CD1c-positive myeloid dendritic cell (primary cell): ENCODE data around the gene GRIK4.

ENCODE experiments used
- DNase-seq: peaks from one replicate; pipeline ENCODE4 v3.0.0-alpha.2; 2016; ENCODE audit errors: extremely low spot score

GRIK4 gene

DNA sequence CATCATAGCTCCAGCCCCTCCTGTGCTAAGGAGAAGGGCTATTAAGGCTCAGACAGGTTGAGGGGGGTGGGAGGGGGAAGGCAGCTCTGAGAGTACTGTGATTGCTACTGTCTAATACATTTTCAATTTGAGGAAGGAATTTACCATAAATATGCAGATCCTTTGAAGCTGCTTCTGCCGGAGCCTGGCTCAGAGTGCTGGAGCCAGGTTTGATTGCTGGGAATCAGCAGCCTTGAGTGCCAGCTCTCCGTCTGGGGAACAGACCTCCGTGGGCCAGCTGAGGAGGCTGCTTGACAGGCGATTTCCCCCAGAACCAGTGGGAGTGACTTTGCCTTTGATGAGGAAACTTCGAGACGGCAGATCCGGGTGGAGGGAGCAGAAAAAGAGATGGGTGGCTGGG, 370.6 kb downstream of the GRIK4 start:
- DNase-seq, result no peak

DNA sequence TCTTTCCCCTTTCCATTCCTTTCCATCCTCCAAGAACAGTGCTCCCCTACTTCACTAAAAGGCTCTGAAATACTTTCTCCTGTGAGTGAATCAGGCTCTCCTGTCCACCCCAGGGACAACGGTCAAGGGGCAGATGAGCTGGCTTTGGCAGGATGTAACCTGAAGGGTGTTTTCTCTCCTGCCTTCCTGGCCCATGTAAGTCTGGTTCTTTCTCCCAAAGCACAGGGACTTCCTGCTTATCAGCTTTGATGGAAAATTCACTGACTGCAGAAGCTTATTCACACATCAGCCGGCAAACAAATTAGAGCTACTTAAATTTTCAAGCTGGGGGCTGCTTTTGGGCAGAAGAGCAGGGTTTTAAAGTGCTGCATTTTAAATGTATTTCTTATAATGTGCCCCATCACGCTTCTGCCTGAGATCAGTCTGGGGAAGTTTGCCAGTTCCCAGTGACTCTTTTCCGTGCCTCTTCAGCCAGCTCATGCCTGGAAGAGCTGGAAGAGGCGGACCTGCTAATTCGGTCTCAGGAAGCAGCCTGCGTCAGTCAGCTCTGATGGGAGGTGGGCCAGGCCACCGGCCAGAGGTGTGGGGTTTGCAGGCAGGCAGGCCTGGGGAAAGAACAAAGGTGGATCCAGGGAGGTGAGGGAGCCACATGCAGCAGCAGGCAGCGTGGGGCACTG, 372.0 kb downstream of the GRIK4 start:
- DNase-seq, result no peak

DNA sequence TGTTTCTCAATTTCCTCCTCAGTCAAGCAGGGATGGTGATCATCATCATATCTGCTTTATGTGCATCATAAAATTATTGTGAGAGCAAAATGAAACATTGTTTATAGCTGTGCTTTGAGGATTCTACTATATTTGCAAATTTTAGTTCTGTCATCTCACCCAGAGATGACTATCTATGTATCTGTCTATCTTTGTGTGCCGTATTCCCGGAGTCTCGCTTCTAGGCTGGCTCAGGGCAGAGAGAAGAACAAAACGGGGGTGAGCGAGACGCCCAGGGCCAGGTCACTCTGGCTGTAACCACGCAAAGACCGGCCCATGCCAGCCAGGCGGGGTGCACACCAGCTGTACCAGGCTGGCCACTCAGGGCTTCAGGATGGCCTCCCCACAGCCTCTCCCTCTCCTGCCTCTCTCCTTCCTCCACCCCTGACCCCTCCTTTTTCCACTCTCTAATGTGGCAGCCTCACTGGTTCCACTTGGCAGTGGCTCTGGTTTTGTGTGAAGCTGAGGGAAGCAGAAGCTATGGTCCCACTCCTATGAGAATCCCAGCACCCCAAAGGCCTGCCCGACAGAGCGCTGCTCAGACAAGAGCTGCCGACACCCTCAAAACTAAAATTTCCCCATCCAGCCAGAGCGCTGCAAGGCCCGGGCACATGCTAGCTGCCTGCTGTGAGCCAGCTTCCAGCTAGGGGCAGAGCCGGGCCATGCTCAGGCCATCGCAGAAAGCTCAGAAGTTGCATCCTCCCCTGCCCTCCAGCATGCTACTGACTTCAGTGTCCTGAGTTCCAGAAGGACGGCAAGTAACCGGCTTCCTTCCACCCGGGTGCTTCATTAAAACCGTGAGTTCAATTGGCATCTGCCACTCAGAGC, 372.8 kb downstream of the GRIK4 start:
- no peak for DNase-seq

DNA sequence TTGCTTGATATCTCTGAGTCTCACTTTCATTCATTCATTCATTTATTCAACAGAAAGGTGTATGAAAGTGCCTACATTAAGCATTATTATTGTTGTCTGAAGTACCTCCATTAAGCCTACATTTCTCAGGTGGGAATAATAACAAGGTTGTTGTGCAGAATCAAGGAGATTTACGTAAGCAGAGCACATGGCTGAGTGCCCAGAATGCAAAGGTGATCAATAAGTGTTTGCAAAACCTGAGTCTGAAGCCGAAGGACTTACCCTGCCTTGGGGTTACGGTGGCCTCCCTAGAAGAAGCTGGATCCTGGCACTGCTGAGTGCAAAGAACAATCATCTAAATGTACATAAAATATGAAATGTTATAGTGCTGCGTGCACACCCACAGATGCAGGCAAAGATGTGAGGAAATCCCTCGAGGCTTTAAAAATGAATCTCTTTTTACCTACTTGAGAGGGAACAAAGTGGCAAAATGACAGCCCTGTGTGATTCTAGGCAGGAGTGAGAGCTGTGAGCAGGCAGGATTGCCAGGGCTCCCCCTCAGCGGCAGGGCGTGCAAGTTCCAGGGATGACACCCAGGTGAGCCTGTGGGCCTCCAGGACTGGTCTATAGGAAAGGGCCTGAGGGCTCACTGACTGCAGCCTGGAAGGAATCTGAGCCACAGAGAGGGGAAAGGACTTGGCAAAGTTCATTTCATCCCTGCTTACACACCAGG, 379.2 kb downstream of the GRIK4 start:
- no peak for DNase-seq

DNA sequence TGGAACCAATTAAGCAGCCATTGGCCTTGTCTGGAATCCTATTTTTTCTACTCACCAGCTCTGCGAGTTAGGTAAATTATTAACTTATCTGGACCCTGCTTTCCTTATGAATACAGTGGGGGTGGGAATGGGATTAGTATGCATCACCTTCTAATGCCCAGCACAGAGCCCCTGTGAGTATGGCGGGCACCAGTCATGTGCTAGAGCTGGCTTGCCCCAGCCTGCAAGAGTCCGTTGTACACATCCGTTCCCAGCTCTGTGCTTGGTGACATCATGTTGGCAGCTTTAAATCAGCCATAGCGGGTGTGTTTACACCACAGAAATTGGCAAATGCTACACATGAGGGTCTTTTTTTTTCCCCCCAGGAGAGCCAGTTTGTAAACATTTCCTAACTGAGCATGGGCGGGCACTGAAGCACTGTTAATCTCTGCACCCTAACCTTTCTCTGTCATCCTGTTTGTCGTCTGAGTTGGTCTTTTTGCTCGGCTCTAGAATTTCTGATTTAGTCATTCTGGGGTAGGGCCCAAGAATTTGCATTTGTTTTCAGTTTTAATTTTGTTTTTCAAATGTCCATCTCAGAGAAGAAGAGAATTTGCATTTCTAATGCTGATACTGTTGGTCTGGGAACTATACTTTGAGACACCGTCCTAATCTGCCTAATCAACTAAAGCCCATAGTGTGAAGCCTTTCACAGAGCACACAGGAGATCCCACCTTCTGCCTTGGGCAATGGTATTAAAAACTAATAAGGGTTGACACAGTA, 382.1 kb downstream of the GRIK4 start:
- no peak for DNase-seq

DNA sequence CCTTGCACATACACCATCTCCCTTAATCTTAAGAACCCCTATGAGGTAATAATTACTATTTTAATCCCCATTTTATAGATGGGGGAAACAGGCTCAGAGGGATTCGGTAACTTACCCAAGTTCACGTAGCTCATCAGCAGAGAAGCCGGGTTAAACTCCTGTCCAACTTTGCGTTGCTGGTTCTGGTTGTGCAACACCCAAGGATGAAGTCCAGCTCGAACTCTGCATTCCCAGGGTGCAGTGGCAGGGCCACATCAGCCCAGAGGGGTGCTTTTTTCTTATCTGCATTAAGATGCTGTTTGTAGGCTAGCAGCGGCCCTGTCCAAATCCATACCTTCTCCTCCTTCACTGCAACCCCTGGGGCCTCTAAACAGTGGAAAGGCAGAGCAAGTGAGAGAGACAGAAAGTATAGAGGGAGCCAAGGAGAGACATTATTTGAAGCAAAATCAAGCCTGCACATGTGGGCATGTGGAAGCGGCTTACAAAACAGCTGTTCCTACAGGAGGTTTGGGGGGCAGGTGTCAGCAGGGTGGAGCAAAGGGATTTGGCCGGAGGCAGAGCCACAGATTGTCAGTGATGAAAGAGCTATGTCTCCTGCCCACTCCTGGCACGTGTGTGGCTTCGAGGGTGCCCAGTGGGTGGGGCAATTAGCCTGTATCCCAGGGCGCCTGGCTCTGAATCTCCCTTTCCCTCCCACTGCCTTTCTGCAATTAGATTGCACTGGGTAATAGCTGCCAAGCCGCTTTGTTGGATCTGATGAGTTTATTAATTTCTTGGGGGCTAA, 382.8 kb downstream of the GRIK4 start:
- DNase-seq, result no peak

DNA sequence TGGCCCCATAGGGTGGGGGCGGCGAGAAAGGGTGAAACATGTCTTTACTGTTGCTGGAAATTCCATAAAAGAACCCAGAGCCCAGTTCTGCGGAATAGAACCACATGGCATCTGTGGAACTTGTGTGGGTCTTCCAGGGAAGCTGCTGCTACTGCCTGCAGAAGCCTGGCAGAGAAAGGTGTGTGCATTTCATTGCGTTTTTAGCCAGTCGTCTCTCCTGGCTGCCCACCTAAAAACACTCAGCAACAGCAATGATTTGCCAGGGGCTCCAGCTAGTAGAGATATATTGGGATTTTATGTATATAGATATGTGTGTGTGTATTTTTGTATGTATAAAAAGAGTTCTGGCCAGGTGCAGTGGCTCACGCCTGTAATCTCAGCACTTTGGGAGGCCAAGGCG, 385.1 kb downstream of the GRIK4 start:
- no peak for DNase-seq

DNA sequence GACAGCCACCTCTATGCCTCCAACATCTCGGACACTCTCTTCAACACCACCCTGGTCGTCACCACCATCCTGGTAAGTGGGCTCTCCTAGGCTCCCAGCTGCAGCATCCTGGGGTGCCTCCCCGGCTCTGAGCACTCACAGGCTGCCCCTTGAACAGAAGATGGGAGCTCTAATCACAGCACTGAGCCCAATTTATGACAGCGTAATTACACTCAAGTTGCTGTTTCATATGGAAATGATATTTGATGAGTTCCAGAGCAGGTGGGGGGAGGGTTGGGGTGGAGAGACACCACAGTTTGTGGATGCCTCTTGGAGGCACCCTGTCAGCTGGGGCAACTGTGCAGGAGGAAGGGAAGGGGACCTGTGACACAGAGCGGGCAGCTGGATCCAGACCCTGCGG, 387.0 kb downstream of the GRIK4 start:
- DNase-seq, result no peak

DNA sequence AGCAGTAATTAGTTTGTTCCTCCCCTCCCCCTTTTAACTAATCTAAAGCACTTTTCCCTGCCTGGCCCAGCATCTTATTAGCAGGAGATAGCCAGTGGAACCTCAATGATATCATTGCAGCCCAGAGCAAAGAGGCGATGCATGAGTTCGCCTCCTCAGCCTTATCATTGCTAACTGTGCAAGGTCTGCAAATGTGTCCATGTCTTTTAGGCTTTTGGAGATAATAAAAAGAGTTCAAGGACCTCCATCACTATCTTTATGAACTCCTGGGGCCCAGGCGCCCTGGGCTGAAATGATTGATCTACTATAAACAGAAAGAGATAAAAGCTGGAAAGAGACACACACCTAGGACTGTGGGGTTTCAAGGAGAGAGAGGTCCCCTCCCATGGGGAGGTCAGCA, 388.2 kb downstream of the GRIK4 start:
- no peak for DNase-seq

DNA sequence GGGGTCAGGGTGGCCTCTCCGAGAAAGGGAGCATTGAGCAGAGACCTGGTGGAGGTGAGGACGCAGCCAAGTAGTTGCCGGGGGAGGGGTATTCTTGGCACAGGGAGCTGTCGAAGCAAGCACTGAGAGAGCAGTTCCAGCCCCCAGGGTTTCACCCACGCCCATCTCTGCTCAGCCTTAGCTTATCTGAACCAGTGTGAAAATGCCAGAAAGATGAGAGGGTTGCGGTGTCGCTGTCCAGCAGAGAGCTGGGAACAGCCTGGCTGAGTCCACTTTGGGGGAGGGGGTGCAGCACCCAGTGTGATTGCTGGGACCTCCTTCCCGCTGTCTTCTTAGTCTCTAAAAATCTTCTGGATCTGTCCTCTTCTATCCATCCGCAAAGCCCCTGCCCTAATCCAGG, 389.1 kb downstream of the GRIK4 start:
- DNase-seq, result no peak

DNA sequence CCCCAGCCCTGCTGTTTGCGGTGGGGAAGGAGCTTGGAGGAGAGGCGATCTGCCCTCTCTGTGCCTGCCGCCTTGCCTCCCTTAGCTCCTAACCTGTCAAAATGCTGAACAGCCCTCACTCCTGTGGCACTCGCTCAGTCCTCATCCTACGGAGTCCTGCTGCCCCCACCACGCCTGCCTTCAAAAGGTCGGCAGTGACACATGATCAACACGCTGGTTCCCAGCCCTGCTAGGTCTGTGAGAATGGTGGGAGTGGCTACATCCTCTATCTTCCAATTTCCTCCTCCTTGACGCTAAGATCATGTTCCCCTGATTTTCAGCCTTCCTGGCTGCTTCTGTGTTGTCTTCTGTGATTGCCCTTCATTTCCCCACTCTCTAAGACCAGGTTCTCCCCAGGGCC, 392.1 kb downstream of the GRIK4 start:
- DNase-seq, result no peak

DNA sequence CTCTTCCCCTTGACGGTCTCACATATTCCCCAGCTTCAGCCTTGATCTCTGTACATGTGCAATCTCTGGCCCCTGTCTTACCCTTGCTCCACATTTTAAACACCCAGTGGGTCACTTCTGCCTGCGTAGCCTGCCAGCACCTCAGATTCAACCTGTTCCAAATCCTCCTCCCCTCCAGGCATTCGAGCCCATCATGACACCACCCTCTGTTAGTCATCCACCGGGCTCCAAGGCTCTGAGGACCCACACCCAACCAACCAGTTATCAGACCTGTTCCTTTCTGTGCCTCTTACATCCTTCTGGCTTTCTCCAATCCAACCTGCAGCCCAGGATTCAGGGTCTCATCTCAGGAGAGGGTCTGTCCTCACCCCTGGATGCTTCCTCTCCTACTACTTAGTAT, 392.6 kb downstream of the GRIK4 start:
- DNase-seq, result no peak

DNA sequence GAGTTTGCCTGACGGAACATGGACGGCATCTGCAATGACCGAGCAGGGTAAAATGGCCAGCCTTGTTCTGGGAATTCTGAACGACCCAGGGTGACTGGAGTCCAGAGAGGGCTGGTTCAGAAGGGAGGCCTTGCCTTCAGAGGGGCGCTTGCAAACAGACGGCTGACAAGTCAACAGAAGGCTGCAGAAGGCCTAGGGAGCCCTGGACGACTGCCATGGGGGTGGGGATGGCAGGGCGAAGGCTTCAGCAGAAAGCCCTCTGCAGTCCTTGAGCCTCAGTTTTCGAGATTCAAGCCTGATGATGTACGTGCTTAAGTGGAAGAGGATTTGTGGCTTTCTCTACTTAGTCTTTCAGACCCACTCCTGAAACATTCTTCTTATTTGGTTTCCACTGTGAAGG, 395.2 kb downstream of the GRIK4 start:
- no peak for DNase-seq

DNA sequence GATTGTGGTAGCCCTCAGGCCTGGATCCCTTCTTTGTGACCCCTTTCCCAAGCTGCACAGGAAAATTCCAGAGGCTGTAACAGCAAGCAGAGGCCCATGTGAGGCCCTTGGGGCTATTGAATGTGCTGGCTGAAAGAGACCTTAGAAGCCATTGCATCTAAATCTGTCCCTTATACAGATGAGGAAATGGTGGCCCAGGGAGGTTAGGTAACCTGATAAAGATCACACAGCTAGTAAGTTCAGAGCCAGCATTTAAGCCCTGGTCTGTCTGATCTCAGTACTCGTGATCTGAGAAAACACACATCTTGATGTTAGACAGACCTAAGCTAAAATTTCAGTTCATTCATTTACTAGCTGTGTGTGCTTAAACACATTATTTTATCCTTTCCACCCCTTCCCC, 396.4 kb downstream of the GRIK4 start:
- DNase-seq, result no peak

DNA sequence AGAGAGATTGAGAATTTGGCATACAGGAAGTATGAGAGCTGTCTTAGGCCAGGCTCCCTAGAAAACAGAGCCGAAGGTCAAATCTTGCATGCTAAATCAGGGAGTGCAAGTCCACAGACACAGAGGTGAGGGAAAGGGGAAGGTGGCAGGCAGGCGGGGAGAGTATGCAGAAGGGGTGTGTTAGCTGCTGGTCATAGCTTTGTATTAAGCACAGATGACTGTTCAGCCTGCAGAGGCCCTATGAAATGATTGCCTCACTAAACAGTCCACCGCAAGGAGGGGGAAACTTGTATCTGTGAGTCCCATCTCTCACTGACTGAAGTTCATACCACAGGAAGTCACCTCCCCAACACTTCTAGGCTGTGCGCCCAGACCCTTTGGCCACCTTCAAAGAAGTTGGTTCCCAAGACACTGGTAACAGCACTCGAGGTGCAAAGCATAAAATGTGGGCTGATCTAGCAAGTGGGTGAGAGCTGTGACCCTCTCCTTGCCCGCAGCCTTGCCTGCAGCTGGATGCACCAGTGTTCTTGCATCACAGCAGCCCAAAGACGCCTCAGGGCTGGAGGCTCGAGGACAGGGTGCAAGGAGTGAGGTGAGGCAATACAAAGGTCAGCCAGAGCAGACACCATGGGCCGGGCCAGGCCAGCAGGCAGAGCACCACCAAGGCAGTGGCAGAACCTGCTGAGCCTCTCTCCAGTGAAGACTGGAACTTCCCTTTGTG, 397.1 kb downstream of the GRIK4 start:
- DNase-seq, result no peak

DNA sequence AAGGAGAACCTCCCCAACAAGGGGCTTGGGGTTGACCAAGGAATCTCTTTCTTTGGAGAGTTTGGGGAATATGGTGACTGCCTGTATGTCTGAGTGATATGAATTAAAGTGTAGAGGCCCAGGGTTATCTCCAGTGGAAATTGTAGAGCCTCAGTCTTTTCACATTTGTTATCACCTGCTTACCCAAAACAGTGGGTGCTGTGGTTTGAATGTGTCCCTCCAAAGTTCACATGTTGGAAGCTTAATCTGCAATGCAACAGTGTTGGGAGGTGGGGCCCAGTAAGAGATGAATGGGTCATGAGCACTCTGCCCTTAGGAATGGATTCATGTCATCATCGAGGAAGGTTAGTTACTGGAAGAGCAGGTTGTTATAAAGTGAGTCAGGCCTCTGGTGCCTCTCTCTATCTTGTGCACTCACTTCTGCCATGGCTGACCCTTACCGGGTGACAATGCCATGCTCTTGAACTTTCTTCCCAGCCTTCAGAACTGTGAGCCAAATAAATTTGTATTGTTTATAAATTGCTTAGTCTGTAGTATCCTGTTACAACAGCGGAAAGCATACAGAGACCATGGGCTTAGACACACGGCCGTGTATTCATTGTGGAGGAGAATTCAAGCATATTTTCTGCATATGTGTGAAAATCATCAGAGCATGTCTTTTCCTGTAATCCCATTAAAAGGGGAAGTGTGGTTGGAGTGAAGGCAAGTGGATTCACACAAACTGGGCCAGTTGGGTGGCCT, 398.3 kb downstream of the GRIK4 start:
- DNase-seq, result no peak

DNA sequence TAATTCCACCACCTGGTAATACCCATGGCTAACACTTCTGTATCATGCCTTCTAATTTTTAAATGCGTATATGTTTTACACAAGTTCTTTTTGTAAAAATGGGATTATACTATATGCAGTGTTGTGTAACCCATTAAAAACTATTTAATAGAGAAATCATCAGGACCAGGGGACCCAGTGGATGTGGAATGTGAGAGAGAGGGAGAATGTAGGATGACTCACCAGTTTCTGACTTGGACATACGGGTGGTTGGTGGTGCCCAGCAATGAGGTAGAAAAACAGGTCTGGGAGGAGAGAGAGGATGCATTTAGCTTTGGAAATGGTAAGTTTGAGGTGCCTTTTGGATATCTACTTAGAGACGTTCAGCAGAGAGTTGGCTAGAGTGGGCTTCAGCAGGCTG, 400.4 kb downstream of the GRIK4 start:
- DNase-seq, result no peak

DNA sequence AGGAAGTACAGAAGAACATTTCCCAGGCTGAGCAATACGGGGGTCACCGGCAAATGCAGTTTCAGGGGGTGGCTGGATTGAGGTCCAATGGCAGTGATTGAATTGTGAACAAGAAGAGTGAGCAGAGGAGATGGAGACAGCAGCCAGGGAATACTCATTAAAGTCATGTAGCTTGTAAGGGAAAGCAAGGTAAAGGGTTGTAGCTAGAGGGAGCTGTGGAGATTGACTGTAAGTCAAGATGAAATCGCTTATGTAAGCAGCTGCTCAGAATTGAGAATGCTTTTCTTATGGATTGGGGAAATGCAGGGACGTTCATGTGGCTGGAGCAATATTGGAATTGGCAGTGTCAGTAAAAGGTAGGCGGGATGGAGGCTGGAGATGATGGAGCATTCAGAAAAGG, 401.0 kb downstream of the GRIK4 start:
- no peak for DNase-seq

DNA sequence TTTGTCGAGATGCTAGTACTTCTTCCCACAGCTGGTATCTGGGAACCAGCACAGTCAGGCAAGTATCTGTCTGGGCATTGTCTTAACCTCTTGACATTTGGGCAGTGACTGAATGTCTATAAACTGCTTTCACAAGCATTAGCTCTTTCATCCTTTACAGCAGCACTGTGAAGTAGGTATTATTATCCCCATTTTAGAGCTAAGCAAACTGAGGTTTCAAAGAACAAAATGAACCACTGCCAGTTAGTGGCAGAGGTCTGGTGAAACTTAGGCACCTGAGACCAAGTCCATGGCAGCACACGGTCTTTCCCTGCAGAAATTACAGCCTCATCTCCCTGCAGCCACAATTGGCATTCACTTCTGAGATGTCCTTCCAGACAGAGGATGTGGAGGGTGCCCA, 401.4 kb downstream of the GRIK4 start:
- DNase-seq, result no peak

DNA sequence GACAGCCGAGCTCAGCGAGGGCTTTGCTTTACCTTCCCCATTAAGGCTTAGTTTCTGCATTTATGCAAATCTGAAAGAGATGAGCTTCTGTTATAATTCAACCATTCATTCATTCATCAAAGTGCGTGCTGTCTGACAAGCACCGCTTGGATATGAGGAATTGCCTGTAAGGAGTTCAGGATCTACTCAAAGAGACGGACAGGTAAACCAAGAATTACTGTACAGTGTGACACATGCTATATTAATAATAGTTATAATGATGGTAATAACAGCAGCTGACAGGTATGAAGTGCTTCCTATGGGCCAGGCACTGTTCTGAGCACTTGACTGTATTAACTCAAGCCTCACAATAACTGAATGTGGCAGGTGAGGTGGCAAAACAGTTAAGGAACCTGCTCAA, 402.5 kb downstream of the GRIK4 start:
- DNase-seq, result no peak
